Fibroblast of skin of left biceps (primary cell): ENCODE data around the gene KCNQ4.
A peak's percentile ranks its signal among the peaks of the same experiment; 100 is the strongest.

ENCODE experiments used
- DNase-seq, 2 experiments: peaks; one replicate each; pipeline ENCODE4 v3.0.0-alpha.2; 2013; ENCODE audit warnings: low read depth in 2 of 2

The KCNQ4 gene

GRCh38 chr1:40783001-40783905, at the start of gene KCNQ4:
KCNQ4 (plus strand) TSS chr1:40783787; CDS start chr1:40784094, 307 bp downstream.
- DNase-seq, result no peak

GRCh38 chr1:40734882-40735628, 48.5 kb upstream of the KCNQ4 start:
- DNase-seq, result no peak

GRCh38 chr1:40736085-40736531, 47.5 kb upstream of the KCNQ4 start:
- peak in 1 of 2 experiments; percentile 31 for DNase-seq

- no peak for DNase-seq
Measured at GRCh38 chr1:40738831-40739230, 44.8 kb upstream of the KCNQ4 start.

- DNase-seq, result no peak
Measured at GRCh38 chr1:40739455-40740008, 44.1 kb upstream of the KCNQ4 start.

- DNase-seq, result no peak
Measured at GRCh38 chr1:40740039-40740996, 43.3 kb upstream of the KCNQ4 start.

- DNase-seq, result no peak
Measured at GRCh38 chr1:40740997-40741736, 42.4 kb upstream of the KCNQ4 start.

- DNase-seq, result no peak
Measured at GRCh38 chr1:40742363-40743061, 41.1 kb upstream of the KCNQ4 start.

- no peak for DNase-seq
Measured at GRCh38 chr1:40743452-40743851, 40.1 kb upstream of the KCNQ4 start.

- no peak for DNase-seq
Measured at GRCh38 chr1:40743860-40744259, 39.7 kb upstream of the KCNQ4 start.

GRCh38 chr1:40745176-40745575, 38.4 kb upstream of the KCNQ4 start:
- DNase-seq, result peak; percentile 49 to 56

GRCh38 chr1:40746344-40747090, 37.1 kb upstream of the KCNQ4 start:
- DNase-seq, result no peak

- no peak for DNase-seq
Measured at GRCh38 chr1:40748841-40749718, 34.5 kb upstream of the KCNQ4 start.

GRCh38 chr1:40749817-40750216, 33.8 kb upstream of the KCNQ4 start:
- no peak for DNase-seq

GRCh38 chr1:40750451-40750908, 33.1 kb upstream of the KCNQ4 start:
- no peak for DNase-seq

- DNase-seq, result no peak
Measured at GRCh38 chr1:40751802-40752201, 31.8 kb upstream of the KCNQ4 start.

- DNase-seq, result no peak
Measured at GRCh38 chr1:40753142-40753882, 30.3 kb upstream of the KCNQ4 start.
